HCT116 (cell line): Measurements from ENCODE around the gene GPR62. TPM values are rescaled to one million over a fixed set of nuclear protein-coding genes. Genes with fewer than 3 reads are reported as not detected.

Experiments
- ATAC-seq: fragments of 200-7000 bp; cut with Tn5 transposase; 2 replicates; pipeline ENCODE4 v1.9.1; 2020; ENCODE audit warnings: mild to moderate bottlenecking, moderate library complexity
- BruUV-seq: library from RNA; stranded (reverse); fragments of 400-500 nt; replicated peaks from 2 replicates; lab custom pipeline; 2021; lab: Mats Ljungman, UMichigan
- CTCF ChIA-PET: fragments of 300-600 bp; sonication (Branson Sonifier 250); formaldehyde crosslinking; loops from one replicate; lab custom pipeline; 2021; ENCODE audit warnings: antibody characterized with exemption; lab: Charles Lee
- POLR2A ChIA-PET: fragments of 300-600, 350-600 bp; sonication (Branson Sonifier 250); formaldehyde crosslinking; loops from one replicate; lab custom pipeline; 2021; ENCODE audit warnings: antibody characterized with exemption; lab: Charles Lee
- RAD21 ChIA-PET, 2 experiments: fragments of 300-600 bp; sonication (Branson Sonifier 250); formaldehyde crosslinking; loops; one replicate each; lab custom pipeline; 2023; ENCODE audit warnings: low total read pairs in 2 of 2; ENCODE audit not compliant: uncharacterized antibody in 2 of 2, unreplicated experiment in 2 of 2, low non-redundant PET in 1 of 2; lab: Charles Lee
- DNase-seq: peaks from one replicate; pipeline ENCODE4 v3.0.0-alpha.2; 2010; ENCODE audit warnings: low read depth, low spot score
- H2AFZ ChIP-seq: fragments of 200-600 bp; shearing (Covaris generic), sonication (generic); 2 replicates; pipeline ENCODE4 v1.6.1; 2017; ENCODE audit warnings: low read depth, mixed run types, mixed read lengths, antibody characterized with exemption, low read length; ENCODE audit not compliant: poor library complexity, severe bottlenecking
- H3K27ac ChIP-seq: 2 replicates; pipeline ENCODE4 v1.5.1; 2012; ENCODE audit warnings: low read depth, low read length
- H3K27me3 ChIP-seq: fragments of 200-600 bp; sonication (generic); 2 replicates; pipeline ENCODE4 v1.6.1; 2016; ENCODE audit warnings: mixed run types, low read length, mixed read lengths; ENCODE audit not compliant: insufficient read depth
- H3K36me3 ChIP-seq, 2 experiments: fragments of 200-500 bp in 1 of 2; fragments of 200-600 bp in 1 of 2; sonication (Bioruptor generic) in 1 of 2; sonication (generic) in 1 of 2; 2 replicates each; pipeline versions ENCODE4 v1.5.1 to v1.6.1; 2014 to 2016; ENCODE audit warnings: low read length in 2 of 2, inconsistent platforms in 1 of 2, mixed read lengths in 1 of 2, mixed run types in 1 of 2; ENCODE audit not compliant: insufficient read depth in 2 of 2, control insufficient read depth in 1 of 2
- H3K4me1 ChIP-seq, 2 experiments: fragments of 200-600 bp in 1 of 2; sonication (generic) in 1 of 2; 2 replicates each; pipeline versions ENCODE4 v1.5.1 to v1.6.1; 2012 to 2017; ENCODE audit warnings: low read length in 2 of 2, inconsistent platforms in 1 of 2, mild to moderate bottlenecking in 1 of 2, mixed read lengths in 1 of 2, mixed run types in 1 of 2, moderate library complexity in 1 of 2; ENCODE audit not compliant: insufficient read depth in 2 of 2, control insufficient read depth in 1 of 2
- H3K4me2 ChIP-seq: fragments of 200-600 bp; sonication (generic); 2 replicates; pipeline ENCODE4 v1.6.1; 2017; ENCODE audit warnings: mixed run types, low read length, mixed read lengths
- H3K4me3 ChIP-seq, 2 experiments: fragments of 200-600 bp in 1 of 2; sonication (generic) in 1 of 2; replicated peaks in 1 of 2; 2 replicates each; pipeline ENCODE4 v1.5.1; 2011 to 2016; ENCODE audit warnings: low read length in 2 of 2, control low read depth in 1 of 2, low read depth in 1 of 2, mild to moderate bottlenecking in 1 of 2, mixed read lengths in 1 of 2, mixed run types in 1 of 2
- H3K79me2 ChIP-seq: fragments of 200-600 bp; sonication (generic); 2 replicates; pipeline ENCODE4 v1.6.1; 2017; ENCODE audit warnings: mild to moderate bottlenecking, mixed run types, low read length, moderate library complexity, mixed read lengths; ENCODE audit not compliant: insufficient read depth
- H3K9ac ChIP-seq: fragments of 200-600 bp; sonication (generic); 2 replicates; pipeline ENCODE4 v1.6.1; 2016; ENCODE audit warnings: low read length, mixed read lengths
- H3K9me2 ChIP-seq: fragments of 200-600 bp; sonication (generic), shearing (Covaris generic); 2 replicates; pipeline ENCODE4 v1.6.1; 2017; ENCODE audit warnings: mixed run types, mild to moderate bottlenecking, moderate library complexity; ENCODE audit not compliant: insufficient read depth
- H3K9me3 ChIP-seq, 2 experiments: fragments of 200-500 bp in 1 of 2; fragments of 200-600 bp in 1 of 2; sonication (Bioruptor generic) in 1 of 2; sonication (generic) in 1 of 2; 2 replicates each; pipeline ENCODE4 v1.6.1; 2014 to 2017; ENCODE audit warnings: low read length in 2 of 2, mixed read lengths in 2 of 2, inconsistent platforms in 1 of 2, low read depth in 1 of 2, mild to moderate bottlenecking in 1 of 2, mixed run types in 1 of 2, moderate library complexity in 1 of 2; ENCODE audit not compliant: control insufficient read depth in 1 of 2, insufficient read depth in 1 of 2
- H4K20me1 ChIP-seq: fragments of 200-600 bp; sonication (generic), shearing (Covaris generic); 2 replicates; pipeline ENCODE4 v1.6.1; 2017; ENCODE audit warnings: mixed run types, mild to moderate bottlenecking, moderate library complexity; ENCODE audit not compliant: insufficient read depth
- CBX3 ChIP-seq: IDR thresholded peaks from 2 replicates; pipeline ENCODE4 v1.6.1; 2012; ENCODE audit warnings: low read depth
- CEBPB ChIP-seq: IDR thresholded peaks from 2 replicates; pipeline ENCODE4 v1.6.1; 2012; ENCODE audit warnings: low read depth
- CTCF ChIP-seq, 3 experiments: fragments of 200-600 bp in 1 of 3; sonication (generic) in 1 of 3; IDR thresholded peaks in 2 of 3; conservative IDR thresholded peaks in 1 of 3; 2 replicates each; pipeline ENCODE4 v1.5.1; 2012 to 2017; ENCODE audit warnings: low read depth in 2 of 3, low read length in 2 of 3, antibody characterized with exemption in 1 of 3, borderline replicate concordance in 1 of 3, control low read depth in 1 of 3, mild to moderate bottlenecking in 1 of 3, mixed read lengths in 1 of 3, mixed run types in 1 of 3, moderate library complexity in 1 of 3; ENCODE audit not compliant: insufficient read depth in 1 of 3
- EGR1 ChIP-seq: IDR thresholded peaks from 2 replicates; pipeline ENCODE4 v1.6.1; 2012; ENCODE audit warnings: low read depth
- EZH2phosphoT487 ChIP-seq: fragments of 200-600 bp; IDR thresholded peaks from 2 replicates; pipeline ENCODE4 v1.6.1; 2018; ENCODE audit warnings: antibody characterized with exemption, borderline replicate concordance
- POLR2A ChIP-seq: IDR thresholded peaks from 2 replicates; pipeline ENCODE4 v1.7.0; 2011; ENCODE audit warnings: borderline replicate concordance; ENCODE audit not compliant: insufficient read depth, insufficient read length; ENCODE audit errors: extremely low read depth
- REST ChIP-seq: IDR thresholded peaks from 2 replicates; pipeline ENCODE4 v1.6.1; 2012; ENCODE audit warnings: low read depth
- SIN3A ChIP-seq: IDR thresholded peaks from 2 replicates; pipeline ENCODE4 v1.6.1; 2012; ENCODE audit warnings: low read depth
- ZBTB33 ChIP-seq: IDR thresholded peaks from 2 replicates; pipeline ENCODE4 v1.6.1; 2011; ENCODE audit warnings: mild to moderate bottlenecking, low read length, moderate library complexity; ENCODE audit not compliant: insufficient replicate concordance; ENCODE audit errors: extremely low read depth
- ZFX ChIP-seq: fragments of 450-650 bp; IDR thresholded peaks from 2 replicates; pipeline ENCODE4 v1.6.1; 2017
- intact Hi-C: fragments of 100-400 bp; cut with micrococcal nuclease; formaldehyde crosslinking; loops from 2 replicates; pipeline ENCODE4 v1.10.0; 2022
- total RNA-seq: library from RNA; stranded (reverse); gene quantifications from one replicate; pipeline ENCODE4 v1.2.1, GENCODE V29; 2021; ENCODE audit not compliant: unreplicated experiment

The GPR62 gene
- total RNA-seq, 1 experiment from 2014 or later, result not detected

GRCh38 chr3:51949121-51949520 is 6.1 kb upstream of the GPR62 start:
- intact Hi-C loops, result no loop called here
- Histone ChIP-seq H3K9ac (no peak overlapping the region), H2AFZ (no peak overlapping the region), H3K4me2 (no peak overlapping the region), H4K20me1 (no peaks in the 10 kb centered on the region), H3K4me3 (no peak overlapping the region), H3K27ac (no peak overlapping the region), H3K9me2 (no peaks in the 10 kb centered on the region), H3K9me3 (no peaks in the 10 kb centered on the region), H3K36me3 (no peaks in the 10 kb centered on the region), H3K4me1 (no peaks in the 10 kb centered on the region), H3K27me3 (no peaks in the 10 kb centered on the region), H3K79me2 (no peaks in the 10 kb centered on the region)
- ChIA-PET RAD21 (no interaction called here), POLR2A (no interaction called here), CTCF (no interaction called here)
- no TSS peak for BruUV-seq
- no peak for DNase-seq
- no peak for ATAC-seq
- no peak for TF ChIP-seq EGR1
- TF ChIP-seq EZH2phosphoT487, result no peak
- TF ChIP-seq CEBPB, result no peak
- no peak for TF ChIP-seq REST
- no peak for TF ChIP-seq CBX3
- no peak for TF ChIP-seq POLR2A
- TF ChIP-seq ZFX, result no peak
- TF ChIP-seq CTCF (IDR thresholded peaks at IDR 0.05 in 2 of 3, conservative IDR thresholded peaks at IDR 0.05 in 1 of 3; ENCODE audit: borderline replicate concordance in 1 of 3, insufficient read depth in 1 of 3, low read depth in 2 of 3, low read length in 2 of 3), result no peak
- TF ChIP-seq ZBTB33, result no peak
- no peak for TF ChIP-seq SIN3A
